Loucy (cell line): ENCODE data around the gene RNF44.

ENCODE experiments used
- EZH2phosphoT487 ChIP-seq: fragments of 200-600 bp; IDR thresholded peaks from 2 replicates; pipeline ENCODE4 v1.6.1; 2018; ENCODE audit warnings: antibody characterized with exemption, mild to moderate bottlenecking, moderate library complexity, borderline replicate concordance
- TF ChIP-seq, protein P1 (sequence below): fragments of 200-600 bp; sonication (generic); conservative IDR thresholded peaks from 2 replicates; pipeline ENCODE4 v1.5.1; 2014; ENCODE audit warnings: mild to moderate bottlenecking, antibody characterized with exemption, low read length

GRCh38 chr5:176564002-176564401 lies 26.8 kb upstream of the RNF44 start:
- TF ChIP-seq EZH2phosphoT487 = no peak
- TF ChIP-seq, protein P1, sequence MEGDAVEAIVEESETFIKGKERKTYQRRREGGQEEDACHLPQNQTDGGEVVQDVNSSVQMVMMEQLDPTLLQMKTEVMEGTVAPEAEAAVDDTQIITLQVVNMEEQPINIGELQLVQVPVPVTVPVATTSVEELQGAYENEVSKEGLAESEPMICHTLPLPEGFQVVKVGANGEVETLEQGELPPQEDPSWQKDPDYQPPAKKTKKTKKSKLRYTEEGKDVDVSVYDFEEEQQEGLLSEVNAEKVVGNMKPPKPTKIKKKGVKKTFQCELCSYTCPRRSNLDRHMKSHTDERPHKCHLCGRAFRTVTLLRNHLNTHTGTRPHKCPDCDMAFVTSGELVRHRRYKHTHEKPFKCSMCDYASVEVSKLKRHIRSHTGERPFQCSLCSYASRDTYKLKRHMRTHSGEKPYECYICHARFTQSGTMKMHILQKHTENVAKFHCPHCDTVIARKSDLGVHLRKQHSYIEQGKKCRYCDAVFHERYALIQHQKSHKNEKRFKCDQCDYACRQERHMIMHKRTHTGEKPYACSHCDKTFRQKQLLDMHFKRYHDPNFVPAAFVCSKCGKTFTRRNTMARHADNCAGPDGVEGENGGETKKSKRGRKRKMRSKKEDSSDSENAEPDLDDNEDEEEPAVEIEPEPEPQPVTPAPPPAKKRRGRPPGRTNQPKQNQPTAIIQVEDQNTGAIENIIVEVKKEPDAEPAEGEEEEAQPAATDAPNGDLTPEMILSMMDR = no peak
